NCI-H526 (cell line): ENCODE results near the gene SPEG.

Experiments used
- DNase-seq, 2 experiments: peaks; one replicate each; lab custom pipeline; 2025; lab: John Stamatoyannopoulos, UW

Gene SPEG

GRCh38 chr2:219425238-219426067, 9.2 kb upstream of the SPEG start:
- DNase-seq: no peak

- DNase-seq: no peak
These were observed 8.6 kb upstream of the SPEG start for GRCh38 chr2:219426068-219426443.

GRCh38 chr2:219426534-219427136, 8.0 kb upstream of the SPEG start:
- DNase-seq: no peak

GRCh38 chr2:219428469-219428868, 6.2 kb upstream of the SPEG start:
- no peak for DNase-seq

- no peak for DNase-seq
These were observed 4.6 kb upstream of the SPEG start for GRCh38 chr2:219429958-219430606.

GRCh38 chr2:219430633-219431615, 3.7 kb upstream of the SPEG start:
- peak; percentile 9 to 57 for DNase-seq

- DNase-seq: peak in 1 of 2 experiments; percentile 44
These were observed 776 bp upstream of the SPEG start for GRCh38 chr2:219433666-219434467.

- no peak for DNase-seq
These were observed 250 bp upstream of the SPEG start for GRCh38 chr2:219434468-219434717.

GRCh38 chr2:219435701-219436100, 1.1 kb downstream of the SPEG start:
- DNase-seq: no peak

- DNase-seq: no peak
These were observed 1.8 kb downstream of the SPEG start for GRCh38 chr2:219436491-219436890.

GRCh38 chr2:219437141-219437540, 2.5 kb downstream of the SPEG start:
- DNase-seq: no peak

GRCh38 chr2:219437690-219438206, 3.1 kb downstream of the SPEG start:
- DNase-seq: no peak

GRCh38 chr2:219438453-219438852, 3.8 kb downstream of the SPEG start:
- DNase-seq: no peak

- no peak for DNase-seq
These were observed 4.9 kb downstream of the SPEG start for GRCh38 chr2:219439506-219439905.

- DNase-seq: no peak
These were observed 6.0 kb downstream of the SPEG start for GRCh38 chr2:219440388-219441256.

- peak in 1 of 2 experiments; percentile 67 for DNase-seq
These were observed 7.0 kb downstream of the SPEG start for GRCh38 chr2:219441451-219442255.

GRCh38 chr2:219442256-219443015, 7.8 kb downstream of the SPEG start:
- DNase-seq: peak in 1 of 2 experiments; percentile 27

GRCh38 chr2:219443016-219443696, 8.5 kb downstream of the SPEG start:
- no peak for DNase-seq
